Inflammatory macrophage (primary cell): ENCODE data around the gene LRRK1.

Source experiments
- DNase-seq, 2 donors: peaks; one replicate each; pipeline ENCODE4 v3.0.0-alpha.2; 2020 to 2022

LRRK1 gene

GRCh38 chr15:101099183-101099582 is 180.0 kb downstream of the LRRK1 start:
- no peak for DNase-seq

DNA sequence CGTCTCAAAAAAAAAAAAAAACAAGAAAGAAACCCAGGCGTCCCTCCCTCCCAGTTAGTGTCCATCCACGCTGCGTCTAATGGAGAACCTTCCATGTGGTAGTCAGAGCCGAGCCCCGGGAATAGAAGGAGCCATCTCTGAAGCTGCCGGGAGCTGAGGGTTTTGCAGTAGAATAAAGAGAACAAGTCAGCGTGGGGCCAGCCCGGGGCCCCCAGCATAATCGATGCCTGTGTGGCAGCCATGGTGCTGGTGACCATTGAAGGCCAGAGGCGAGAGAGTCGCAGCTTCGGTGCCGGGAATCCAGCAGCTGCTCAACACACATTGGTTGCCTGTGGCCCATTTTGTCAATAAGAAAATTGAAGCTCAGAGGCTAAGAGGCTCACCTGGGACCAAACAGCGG is 181.0 kb downstream of the LRRK1 start:
- DNase-seq, result no peak

DNA sequence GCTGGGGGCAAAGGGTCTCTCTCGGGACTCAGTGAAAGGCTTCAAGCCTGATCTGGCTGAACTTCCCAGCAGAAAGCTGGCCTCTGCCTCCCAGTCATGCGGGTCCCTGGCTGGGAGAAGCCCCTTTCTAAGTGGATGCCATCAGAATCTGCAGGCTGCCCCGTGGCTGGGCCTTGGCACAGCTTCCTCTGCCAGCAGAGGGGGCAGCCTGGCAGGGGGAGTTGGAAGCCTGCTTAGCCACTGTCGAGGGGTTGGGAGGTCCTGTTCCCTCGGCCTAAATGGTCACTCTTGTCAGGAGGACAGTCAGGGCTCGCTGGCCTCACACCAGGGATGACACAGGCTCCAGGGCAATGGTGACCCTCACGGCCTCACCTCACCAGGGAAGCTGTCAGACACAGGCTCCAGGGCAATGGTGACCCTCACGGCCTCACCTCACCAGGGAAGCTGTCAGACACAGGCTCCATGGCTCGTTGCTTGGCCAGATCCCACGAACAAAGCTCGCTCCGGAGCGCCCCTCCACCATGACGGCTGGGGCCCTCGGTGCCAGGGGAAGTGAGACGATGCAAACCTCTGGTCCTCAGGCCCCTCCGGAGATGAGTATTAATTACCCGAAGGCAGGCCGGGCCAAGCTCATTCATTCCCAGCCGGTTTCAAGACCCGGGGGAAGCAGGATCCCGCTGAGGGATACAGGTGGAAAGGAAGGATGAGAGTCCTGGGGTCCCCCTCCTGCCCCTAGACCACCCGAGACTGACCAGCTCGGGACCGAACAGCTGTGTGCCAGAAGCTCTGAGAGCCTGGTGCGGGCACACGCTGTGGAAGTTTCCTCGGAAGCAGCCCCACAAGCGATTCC is 181.7 kb downstream of the LRRK1 start:
- no peak for DNase-seq

- no peak for DNase-seq
Observed at GRCh38 chr15:101101676-101102075, 182.5 kb downstream of the LRRK1 start.

GRCh38 chr15:101102746-101103145 is 183.6 kb downstream of the LRRK1 start:
- DNase-seq, result no peak

- DNase-seq, result peak in 1 of 2 donors; percentile 68
Observed at GRCh38 chr15:101103598-101103997, 184.4 kb downstream of the LRRK1 start.

DNA sequence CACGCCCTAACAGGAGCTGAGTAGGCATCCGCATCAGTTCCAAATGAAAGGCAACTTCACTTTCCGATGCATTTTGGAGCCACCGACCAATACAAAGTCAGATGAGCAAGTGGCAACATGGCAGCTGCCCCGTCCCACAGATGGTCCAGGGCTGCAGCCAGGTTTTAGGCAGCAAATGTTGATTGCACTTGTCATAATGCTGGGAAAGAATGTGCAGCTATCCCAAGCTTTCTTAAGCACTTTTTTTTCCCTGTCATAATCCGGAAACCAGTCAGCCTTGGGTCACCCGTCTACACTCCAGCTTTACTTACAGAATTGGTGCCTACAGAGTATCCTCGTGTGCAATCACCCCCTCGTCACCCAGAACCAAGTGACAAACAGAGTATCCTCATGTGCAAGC is 185.0 kb downstream of the LRRK1 start:
- DNase-seq, result no peak

- DNase-seq, result peak; percentile 14 to 38
Observed at GRCh38 chr15:101105059-101105891, 186.1 kb downstream of the LRRK1 start.

DNA sequence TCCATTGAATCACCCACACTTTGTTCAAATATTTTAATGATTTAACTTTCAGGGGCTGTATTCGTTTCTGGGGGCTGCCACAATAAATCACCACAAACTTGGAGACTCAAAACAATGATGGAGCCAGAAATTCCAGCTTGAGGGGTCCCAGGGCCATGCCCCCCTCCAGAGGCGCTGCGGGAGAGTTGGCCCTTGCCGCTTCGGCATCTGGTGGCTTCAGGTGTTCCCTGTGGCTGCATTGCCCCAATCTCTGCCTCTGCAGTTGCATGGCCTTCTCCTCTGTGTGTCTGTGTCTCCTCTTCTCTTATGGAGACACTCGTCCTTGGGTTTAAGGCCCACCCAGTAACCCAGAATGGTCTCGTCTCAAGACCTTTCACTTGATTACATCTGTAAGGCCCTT is 187.9 kb downstream of the LRRK1 start:
- DNase-seq, result no peak

- DNase-seq, result no peak
Observed at GRCh38 chr15:101107625-101108460, 188.7 kb downstream of the LRRK1 start.

DNA sequence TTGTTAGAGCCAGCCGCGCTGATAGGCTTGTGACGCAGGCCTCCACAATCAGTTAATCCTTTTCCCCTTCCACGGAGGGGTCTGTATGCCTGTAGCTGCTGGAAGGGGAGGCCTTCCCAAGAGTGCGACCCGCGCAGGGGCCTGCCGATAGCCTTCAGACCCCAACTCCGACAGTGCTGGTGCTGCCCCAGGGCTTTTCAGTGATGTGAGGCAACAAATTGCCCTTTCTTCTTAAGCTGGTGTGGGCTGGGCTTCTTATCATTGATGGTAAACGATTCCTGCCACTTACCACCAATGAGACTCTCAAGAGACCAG is 189.3 kb downstream of the LRRK1 start:
- no peak for DNase-seq

DNA sequence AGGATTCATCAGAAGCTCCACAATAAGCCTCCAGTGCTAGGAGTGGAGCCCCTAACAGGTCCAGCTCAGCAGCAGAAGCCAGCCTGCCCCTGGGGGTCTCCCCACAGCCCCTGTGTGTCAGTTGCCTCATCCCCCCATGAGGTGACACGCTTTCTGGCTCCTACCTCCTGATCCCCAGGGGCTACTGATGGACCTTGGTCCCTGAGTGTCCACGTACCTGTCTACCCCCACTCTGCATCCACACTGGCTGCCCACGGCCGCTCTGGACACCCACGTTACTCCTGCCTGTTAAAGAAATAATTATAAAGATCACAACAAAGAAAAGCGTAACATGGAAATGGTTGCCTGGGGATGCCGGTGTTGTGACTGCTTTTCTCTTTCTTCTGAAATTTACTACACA is 189.6 kb downstream of the LRRK1 start:
- DNase-seq, result no peak

- DNase-seq, result no peak
Observed at GRCh38 chr15:101110681-101111569, 191.8 kb downstream of the LRRK1 start.

GRCh38 chr15:101111570-101112262 is 192.6 kb downstream of the LRRK1 start:
- no peak for DNase-seq

GRCh38 chr15:101112336-101113113 is 193.4 kb downstream of the LRRK1 start:
- no peak for DNase-seq

DNA sequence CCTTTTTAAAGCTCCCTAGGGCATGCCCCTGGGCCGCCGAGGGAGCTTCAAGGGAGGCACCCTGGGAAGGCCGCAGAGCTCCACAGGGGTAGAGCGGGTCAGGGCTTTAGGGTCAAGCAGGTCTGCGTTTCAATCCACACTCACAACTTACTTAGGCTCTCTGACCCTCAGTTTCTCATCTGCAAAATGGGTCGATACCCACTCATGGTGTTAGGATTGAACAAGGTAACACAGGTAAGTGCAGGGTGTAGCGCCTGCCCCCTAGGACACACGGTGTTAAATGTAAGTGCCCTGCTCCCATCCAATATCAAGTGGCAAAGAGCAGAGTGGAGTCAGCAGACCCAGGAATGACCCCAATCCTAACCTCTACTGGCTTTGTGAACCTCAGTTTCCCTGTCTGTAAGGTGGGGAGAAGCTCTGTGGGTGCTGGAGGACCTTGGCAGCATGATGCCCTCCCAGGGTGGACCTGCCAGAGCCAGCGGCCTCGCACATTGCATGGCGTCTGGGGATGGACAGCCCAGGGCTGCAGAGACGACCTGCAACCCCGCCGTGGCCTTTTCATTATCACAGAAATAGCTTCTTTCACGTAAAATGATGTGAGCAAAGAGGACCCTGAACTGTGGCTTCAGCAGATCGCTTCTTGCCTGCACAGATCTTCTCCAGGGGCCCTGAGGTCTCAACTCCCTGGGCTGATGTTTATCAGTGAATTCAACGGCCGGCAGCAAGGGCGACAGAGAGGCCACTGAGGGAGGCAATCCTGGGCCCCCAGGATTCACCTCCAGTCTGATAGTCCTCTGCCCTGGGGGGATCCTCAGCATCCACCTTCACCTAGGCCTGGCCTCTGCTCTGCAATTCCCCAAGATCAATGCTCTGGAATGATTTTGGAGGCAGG is 194.2 kb downstream of the LRRK1 start:
- DNase-seq, result no peak

DNA sequence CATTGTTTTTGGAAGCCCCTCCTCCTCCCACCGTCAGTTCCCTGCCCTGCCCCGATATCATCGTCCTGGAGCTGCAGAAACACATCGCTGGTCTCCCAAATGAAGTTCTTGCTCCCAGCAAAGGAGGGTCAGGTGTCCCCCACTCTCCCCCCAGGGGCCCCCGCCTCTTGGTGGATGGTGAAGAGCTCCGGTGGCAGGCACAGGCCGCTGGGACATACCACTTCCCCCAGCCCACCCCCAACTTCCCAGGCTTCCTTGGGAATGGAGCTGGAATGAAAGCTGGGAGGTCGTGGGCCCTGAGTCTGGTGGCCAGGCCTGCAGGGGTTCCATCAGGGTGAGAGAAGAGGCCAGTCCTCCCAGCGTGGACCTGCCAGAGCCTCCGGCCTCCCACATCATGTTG is 195.0 kb downstream of the LRRK1 start:
- DNase-seq, result no peak

- no peak for DNase-seq
Observed at GRCh38 chr15:101114610-101115009, 195.5 kb downstream of the LRRK1 start.

DNA sequence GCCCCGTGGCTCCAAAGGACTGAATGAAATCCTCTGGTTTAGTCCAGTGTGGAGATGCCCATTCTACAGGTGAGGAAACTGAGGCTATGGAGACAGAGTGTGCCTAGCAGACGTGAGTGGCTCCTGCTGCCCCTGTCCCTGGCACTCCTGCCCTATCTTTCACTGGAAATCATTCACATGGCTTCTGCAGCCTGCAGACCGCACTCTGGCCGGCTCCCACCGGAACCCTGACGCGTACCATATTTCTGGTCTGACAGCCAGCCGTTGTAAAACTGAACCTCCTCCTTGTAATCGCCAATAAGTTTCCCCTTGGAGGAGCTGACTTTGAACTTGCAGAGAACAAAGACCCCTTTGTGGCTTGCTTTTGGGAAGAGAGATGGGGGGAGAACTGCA is 196.2 kb downstream of the LRRK1 start:
- DNase-seq, result no peak
